Measurements from ENCODE around the gene FREY1.

Gene FREY1

DNA sequence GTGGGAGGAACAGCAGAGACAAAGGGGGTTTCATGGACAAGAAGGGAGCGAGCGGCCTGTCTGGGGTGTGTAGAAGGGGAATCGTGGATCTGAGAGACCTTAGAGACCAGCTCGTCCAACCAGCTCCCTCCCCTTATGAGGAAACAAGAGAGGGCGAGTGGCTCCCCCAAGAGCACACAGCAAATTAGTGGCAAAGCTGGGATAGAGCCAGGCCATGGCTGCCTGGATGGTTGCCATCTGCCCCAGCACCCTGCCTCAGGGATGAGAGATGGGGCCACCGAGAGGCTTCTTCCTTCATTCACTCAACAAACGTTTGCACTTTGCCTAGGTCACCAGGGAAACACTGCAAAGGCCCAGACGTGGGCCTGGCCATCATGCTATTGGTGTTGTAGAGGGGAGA is 17.5 kb downstream of the FREY1 start:
- Histone ChIP-seq H3K9me3 (ENCODE audit: control insufficient read depth, insufficient read depth, low read depth, low read length) (no peaks in the 10 kb centered on the region), H3K27ac (ENCODE audit: extremely low read depth, low read depth, low read length) (no peak overlapping the region), H3K4me3 (ENCODE audit: low read depth, low read length) (no peak overlapping the region), H3K4me1 (ENCODE audit: control insufficient read depth, insufficient read depth, low read length) (no peaks in the 10 kb centered on the region), H3K36me3 (ENCODE audit: control insufficient read depth in 2 of 2, insufficient read depth in 1 of 2, low read length in 2 of 2) (no peaks in the 10 kb centered on the region)
- CTCF ChIA-PET: interaction anchor here (4.2 kb wide), 1 partner anchor 17 kb away, joined by 17 read pairs; no protein-coding TSS in a partner anchor
- POLR2A ChIA-PET: no interaction called here
- no peak for TF ChIP-seq ZNF670 (tag by site-specific recombination; IDR thresholded peaks at IDR 0.05; ENCODE audit: low read depth)

- Histone ChIP-seq H3K4me1 (ENCODE audit: control insufficient read depth, insufficient read depth, low read length) (no peaks in the 10 kb centered on the region), H3K36me3 (ENCODE audit: control insufficient read depth in 2 of 2, insufficient read depth in 1 of 2, low read length in 2 of 2) (no peaks in the 10 kb centered on the region), H3K4me3 (ENCODE audit: low read depth, low read length) (no peak overlapping the region), H3K9me3 (ENCODE audit: control insufficient read depth, insufficient read depth, low read depth, low read length) (no peaks in the 10 kb centered on the region), H3K27ac (ENCODE audit: extremely low read depth, low read depth, low read length) (no peak overlapping the region)
- TF ChIP-seq ZNF501 (tag by site-specific recombination; IDR thresholded peaks at IDR 0.05) (no peak), ZFP69B (tag by site-specific recombination; IDR thresholded peaks at IDR 0.05) (no peak), ZNF2 (tag by site-specific recombination; IDR thresholded peaks at IDR 0.05) (no peak)
- ChIA-PET CTCF (interaction anchor here (4.2 kb wide), 1 partner anchor 15 kb away, joined by 17 read pairs; no protein-coding TSS in a partner anchor), POLR2A (no interaction called here)
These were observed 19.5 kb downstream of the FREY1 start for GRCh38 chr11:45887587-45887986.

- Histone ChIP-seq H3K4me3 (ENCODE audit: low read depth, low read length) (no peak overlapping the region), H3K36me3 (ENCODE audit: control insufficient read depth in 2 of 2, insufficient read depth in 1 of 2, low read length in 2 of 2) (no peaks in the 10 kb centered on the region), H3K9me3 (ENCODE audit: control insufficient read depth, insufficient read depth, low read depth, low read length) (no peaks in the 10 kb centered on the region), H3K27ac (ENCODE audit: extremely low read depth, low read depth, low read length) (no peak overlapping the region), H3K4me1 (ENCODE audit: control insufficient read depth, insufficient read depth, low read length) (no peaks in the 10 kb centered on the region)
- POLR2A ChIA-PET: no interaction called here
- TF ChIP-seq ZNF791 (tag by site-specific recombination; IDR thresholded peaks at IDR 0.05) (no peak), SCRT2 (tag by site-specific recombination; IDR thresholded peaks at IDR 0.05) (peak; percentile 64), ZNF707 (tag by site-specific recombination; IDR thresholded peaks at IDR 0.05) (no peak), IKZF3 (tag by site-specific recombination; IDR thresholded peaks at IDR 0.05) (no peak), ZIC2 (tag by site-specific recombination; IDR thresholded peaks at IDR 0.05) (peak; percentile 48), ZNF433 (tag by site-specific recombination; IDR thresholded peaks at IDR 0.05; ENCODE audit: low read depth) (no peak), ZBTB21 (tag by site-specific recombination; IDR thresholded peaks at IDR 0.05) (no peak), KLF16 (tag by site-specific recombination; IDR thresholded peaks at IDR 0.05) (no peak), YY1 (tag by site-specific recombination; IDR thresholded peaks at IDR 0.05) (no peak), RBAK (tag by site-specific recombination; IDR thresholded peaks at IDR 0.05) (no peak)
- CTCF ChIA-PET: interaction anchor here (0.6 to 1.2 kb wide), 2 partner anchors 14 to 15 kb away, joined by 3 to 6 read pairs; no protein-coding TSS in a partner anchor
These were observed 20.1 kb downstream of the FREY1 start for GRCh38 chr11:45886816-45887520.

DNA sequence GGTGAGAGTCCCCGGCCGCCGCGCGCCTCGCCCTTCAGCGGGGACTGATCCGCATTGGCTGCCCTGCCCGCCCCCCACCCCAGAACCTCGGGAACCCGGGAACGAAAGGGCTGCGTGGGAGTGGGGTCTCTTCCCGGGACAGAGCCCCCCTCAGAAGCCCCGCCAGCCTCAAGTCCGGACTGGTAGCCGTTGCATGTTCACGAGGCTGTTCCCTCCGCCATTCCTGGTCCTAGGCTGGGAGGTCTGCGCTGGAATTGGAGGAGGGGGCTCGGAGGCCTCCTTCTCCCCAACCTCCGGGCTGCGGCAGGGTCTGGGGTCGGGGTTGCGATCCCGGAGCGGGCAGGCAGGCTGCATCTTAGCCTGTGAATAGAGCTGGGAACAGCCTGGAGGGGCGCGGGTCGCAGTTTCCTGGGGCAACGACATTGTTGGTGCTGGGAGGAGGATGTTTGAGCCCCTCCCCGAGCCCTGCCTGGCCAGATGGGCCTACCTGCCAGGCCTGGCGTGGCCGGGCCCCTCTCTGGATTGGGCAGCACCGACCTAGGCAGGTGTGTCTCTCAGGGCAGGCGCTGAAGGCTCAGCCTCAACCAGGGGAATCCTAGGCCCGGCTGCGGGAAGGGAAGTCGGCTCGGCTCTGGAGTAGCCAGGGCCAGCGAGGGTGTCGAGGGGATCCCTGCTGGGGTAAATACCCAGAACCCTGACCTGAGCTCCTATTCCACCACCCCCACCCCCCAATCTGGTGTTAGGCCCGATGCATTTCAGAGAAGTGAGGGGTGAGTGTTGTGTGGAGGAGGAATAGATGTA is 20.9 kb downstream of the FREY1 start:
- Histone ChIP-seq H3K9me3 (ENCODE audit: control insufficient read depth, insufficient read depth, low read depth, low read length) (no peaks in the 10 kb centered on the region), H3K4me3 (ENCODE audit: low read depth, low read length) (peak overlapping the region; percentile 37), H3K36me3 (ENCODE audit: control insufficient read depth in 2 of 2, insufficient read depth in 1 of 2, low read length in 2 of 2) (peaks cover 0 to under 1% of the 10 kb centered on the region in 2 experiments; a peak in 1 of 3 replicates), H3K27ac (ENCODE audit: extremely low read depth, low read depth, low read length) (no peak overlapping the region; the same call in 1 of the 2 replicates), H3K4me1 (ENCODE audit: control insufficient read depth, insufficient read depth, low read length) (no peaks in the 10 kb centered on the region)
- ChIA-PET POLR2A (no interaction called here), CTCF (interaction anchor here (0.6 to 1.2 kb wide), 2 partner anchors 13 to 14 kb away, joined by 3 to 6 read pairs; no protein-coding TSS in a partner anchor)
- TF ChIP-seq KLF1 (tag by site-specific recombination; IDR thresholded peaks at IDR 0.05): no peak
- no peak for TF ChIP-seq ZSCAN16 (tag by site-specific recombination; IDR thresholded peaks at IDR 0.05)
- TF ChIP-seq ZBTB10 (tag by site-specific recombination; IDR thresholded peaks at IDR 0.05): no peak
- TF ChIP-seq ZFP37 (tag by site-specific recombination; IDR thresholded peaks at IDR 0.05): no peak
- TF ChIP-seq ZNF239 (tag by site-specific recombination; IDR thresholded peaks at IDR 0.05): no peak
- TF ChIP-seq ZNF302 (tag by site-specific recombination; IDR thresholded peaks at IDR 0.05; ENCODE audit: low read depth): no peak
- no peak for TF ChIP-seq OVOL3 (tag by site-specific recombination; IDR thresholded peaks at IDR 0.05)
- TF ChIP-seq ZNF514 (tag by site-specific recombination; IDR thresholded peaks at IDR 0.05): no peak
- TF ChIP-seq ZBTB6 (tag by site-specific recombination; IDR thresholded peaks at IDR 0.05): no peak
- TF ChIP-seq ZNF311 (tag by site-specific recombination; IDR thresholded peaks at IDR 0.05; ENCODE audit: borderline replicate concordance): no peak
- TF ChIP-seq ZNF544 (tag by site-specific recombination; IDR thresholded peaks at IDR 0.05): no peak
- peak; percentile 64; the same call in 1 of the 2 replicates for TF ChIP-seq ZBTB20 (tag by site-specific recombination; IDR thresholded peaks at IDR 0.05)

All from HEK293 (cell line).